A549 treated with Hydrocortisone at 1 μM for 4 hours (cell line): Measurements from ENCODE around the gene VPS26A. TPM values are rescaled to one million over a fixed set of nuclear protein-coding genes. Genes with fewer than 3 reads are reported as not detected.

ENCODE experiments used
- total RNA-seq: library from RNA; stranded (reverse); fragments of 200-300 nt; extraction: Qiagen RNA extraction; gene quantifications from 5 replicates; pipeline ENCODE4 v1.2.3, GENCODE V29; 2022

VPS26A gene
- 48.1 to 78.8 TPM (median 50.0 TPM) in 5 replicates for total RNA-seq

GRCh38 chr10:69123747-69124562 is at the start of gene VPS26A:
Gene VPS26A (plus strand): TSS chr10:69124178. CDS start chr10:69124278, 100 bp downstream.

GRCh38 chr10:69087590-69088470 is 36.1 kb upstream of the VPS26A start, which contains the start of gene SRGN:
Gene SRGN (plus strand): TSS chr10:69088103. CDS start chr10:69088158, 55 bp downstream.

GRCh38 chr10:69179743-69180524 is 56.0 kb downstream of the VPS26A start, which contains the start of gene SUPV3L1:
Gene SUPV3L1 (plus strand): TSS chr10:69180234. CDS start chr10:69180292, 58 bp downstream.

GRCh38 chr10:69220041-69220451 is 96.1 kb downstream of the VPS26A start, which contains the start of gene HKDC1:
Gene HKDC1 (plus strand): TSS chr10:69220332. CDS start chr10:69220436, 104 bp downstream.

Other genes starting within 250 kb of the VPS26A start
- 31.7 to 43.4 TPM (median 35.3 TPM) in 5 replicates for gene DDX50, start 222.9 kb upstream of the VPS26A start, total RNA-seq
- 110 to 183 TPM (median 127 TPM) in 5 replicates for gene DDX21, start 168.0 kb upstream of the VPS26A start, total RNA-seq
- gene KIFBP, start 135.4 kb upstream of the VPS26A start, total RNA-seq, result 37.7 to 53.1 TPM (median 45.7 TPM) in 5 replicates
- 91.0 to 135 TPM (median 98.2 TPM) in 5 replicates for gene SRGN, start 36.1 kb upstream of the VPS26A start, total RNA-seq
- 30.9 to 36.0 TPM (median 33.5 TPM) in 5 replicates for gene SUPV3L1, start 56.1 kb downstream of the VPS26A start, total RNA-seq
- gene HKDC1, start 96.2 kb downstream of the VPS26A start, total RNA-seq, result 8.3 to 11.9 TPM (median 9.9 TPM) in 5 replicates
- gene HK1, start 154.3 kb downstream of the VPS26A start, total RNA-seq, result 35.7 to 53.0 TPM (median 41.9 TPM) in 5 replicates